Raji (cell line): ENCODE data around the gene ALK.

Source experiments
- POLR2A ChIP-seq: IDR thresholded peaks from 2 replicates; pipeline ENCODE4 v1.6.1; 2011; ENCODE audit warnings: low read depth, low read length, control low read depth; ENCODE audit not compliant: insufficient read depth

ALK gene

GRCh38 chr2:29420999-29421782 lies 500.2 kb downstream of the ALK start:
- TF ChIP-seq POLR2A: no peak

- TF ChIP-seq POLR2A: no peak
Observed at GRCh38 chr2:29420464-29420863, 500.9 kb downstream of the ALK start.

- no peak for TF ChIP-seq POLR2A
Observed at GRCh38 chr2:29417630-29418029, 503.8 kb downstream of the ALK start.

- TF ChIP-seq POLR2A: no peak
Observed at GRCh38 chr2:29412197-29412925, 509.0 kb downstream of the ALK start.

GRCh38 chr2:29405707-29406106 lies 515.7 kb downstream of the ALK start:
- no peak for TF ChIP-seq POLR2A

- no peak for TF ChIP-seq POLR2A
Observed at GRCh38 chr2:29405266-29405665, 516.1 kb downstream of the ALK start.

- TF ChIP-seq POLR2A: no peak
Observed at GRCh38 chr2:29401994-29402393, 519.4 kb downstream of the ALK start.

GRCh38 chr2:29400930-29401653 lies 520.3 kb downstream of the ALK start:
- no peak for TF ChIP-seq POLR2A

GRCh38 chr2:29398384-29399237 lies 522.8 kb downstream of the ALK start:
- no peak for TF ChIP-seq POLR2A

GRCh38 chr2:29397713-29398112 lies 523.7 kb downstream of the ALK start:
- TF ChIP-seq POLR2A: no peak

GRCh38 chr2:29397039-29397438 lies 524.3 kb downstream of the ALK start:
- no peak for TF ChIP-seq POLR2A

- TF ChIP-seq POLR2A: no peak
Observed at GRCh38 chr2:29394981-29395350, 526.4 kb downstream of the ALK start.

GRCh38 chr2:29394311-29394980 lies 526.9 kb downstream of the ALK start:
- no peak for TF ChIP-seq POLR2A

- TF ChIP-seq POLR2A: no peak
Observed at GRCh38 chr2:29393676-29394075, 527.7 kb downstream of the ALK start.
